Superior temporal gyrus (tissue), 1 donor: ENCODE data around the gene PIGB.
"Not testable (repeated sequence)": the region's sequence is repeated elsewhere in the genome, so short reads cannot be mapped to it uniquely, and the experiment has no call there.

ENCODE experiments used
- DNase-seq: peaks from one replicate; pipeline ENCODE4 v3.0.0-alpha.2; 2016; ENCODE audit errors: extremely low spot score

PIGB gene

GRCh38 chr15:55318588-55319494 is at the start of gene PIGB, which contains the start of gene PIGBOS1:
Gene PIGB (plus strand): TSS chr15:55319222. CDS start chr15:55319251, 29 bp downstream.
Gene PIGBOS1 (minus strand): TSS chr15:55319123. CDS start chr15:55317792, 1,331 bp downstream.
- peak; percentile 89 for DNase-seq

GRCh38 chr15:55270291-55270690 is 48.7 kb upstream of the PIGB start:
- no peak for DNase-seq

GRCh38 chr15:55276324-55276723 is 42.7 kb upstream of the PIGB start:
- DNase-seq, result no peak

GRCh38 chr15:55277116-55277564 is 41.9 kb upstream of the PIGB start:
- DNase-seq, result no peak

GRCh38 chr15:55277715-55278114 is 41.3 kb upstream of the PIGB start:
- no peak for DNase-seq

GRCh38 chr15:55279100-55279745 is 39.8 kb upstream of the PIGB start:
- no peak for DNase-seq

GRCh38 chr15:55279746-55280351 is 39.2 kb upstream of the PIGB start:
- DNase-seq, result no peak

- not testable (repeated sequence) for DNase-seq
Measured at GRCh38 chr15:55280589-55280988, 38.4 kb upstream of the PIGB start.

- no peak for DNase-seq
Measured at GRCh38 chr15:55281517-55282228, 37.3 kb upstream of the PIGB start.

- no peak for DNase-seq
Measured at GRCh38 chr15:55282284-55282833, 36.7 kb upstream of the PIGB start.

- DNase-seq, result no peak
Measured at GRCh38 chr15:55283379-55284147, 35.5 kb upstream of the PIGB start.

GRCh38 chr15:55284426-55284825 is 34.6 kb upstream of the PIGB start:
- DNase-seq, result no peak

- not testable (repeated sequence) for DNase-seq
Measured at GRCh38 chr15:55286442-55287189, 32.4 kb upstream of the PIGB start.

- no peak for DNase-seq
Measured at GRCh38 chr15:55288006-55288717, 30.9 kb upstream of the PIGB start.

GRCh38 chr15:55289011-55289745 is 29.8 kb upstream of the PIGB start:
- DNase-seq, result no peak

- no peak for DNase-seq
Measured at GRCh38 chr15:55289746-55290527, 29.1 kb upstream of the PIGB start, which contains the start of gene RAB27A. Gene RAB27A (minus strand): TSS chr15:55289813. CDS start chr15:55234934, 54,879 bp downstream.

GRCh38 chr15:55290528-55291057 is 28.4 kb upstream of the PIGB start:
- peak; percentile 85 for DNase-seq
